CD4-positive, alpha-beta memory T cell (primary cell): ENCODE measurements around the gene DGKZ. TPM values are rescaled to one million over a fixed set of nuclear protein-coding genes. Genes with fewer than 3 reads are reported as not detected.
A peak's percentile ranks its signal among the peaks of the same experiment; 100 is the strongest.

Source experiments
- CTCF ChIA-PET: fragments of 350-600 bp; sonication (Branson Sonifier 250); formaldehyde crosslinking; loops from one replicate; lab custom pipeline; 2021; ENCODE audit warnings: inconsistent platforms; ENCODE audit not compliant: partially characterized antibody; lab: Charles Lee
- POLR2A ChIA-PET: fragments of 350-600 bp; sonication (Branson Sonifier 250); formaldehyde crosslinking; loops from one replicate; lab custom pipeline; 2021; ENCODE audit not compliant: partially characterized antibody; lab: Charles Lee
- DNase-seq, 5 donors: peaks; one replicate each; pipeline versions ENCODE4 v3.0.0 to v3.0.0-alpha.2; 2020 to 2022; ENCODE audit warnings: mixed read lengths in 1 of 5
- H3K27ac ChIP-seq: one replicate; pipeline ENCODE4 v1.7.0; 2013; ENCODE audit warnings: low read depth, low read length
- H3K27me3 ChIP-seq: 2 replicates; pipeline ENCODE4 v1.7.0; 2013; ENCODE audit warnings: mild to moderate bottlenecking, low read length, moderate library complexity; ENCODE audit not compliant: insufficient read depth
- H3K36me3 ChIP-seq: 2 replicates; pipeline ENCODE4 v1.7.0; 2013; ENCODE audit warnings: mild to moderate bottlenecking, low read length, moderate library complexity; ENCODE audit not compliant: insufficient read depth
- H3K4me1 ChIP-seq: 2 replicates; pipeline ENCODE4 v1.7.0; 2013; ENCODE audit warnings: mild to moderate bottlenecking, low read length, moderate library complexity; ENCODE audit not compliant: insufficient read depth
- H3K4me3 ChIP-seq, 2 donors: one replicate each; pipeline ENCODE4 v1.7.0; 2013; ENCODE audit warnings: low read length in 2 of 2, mild to moderate bottlenecking in 1 of 2
- H3K9me3 ChIP-seq, 2 donors: one replicate each; pipeline ENCODE4 v1.7.0; 2013; ENCODE audit warnings: low read length in 2 of 2, control low read depth in 1 of 2; ENCODE audit not compliant: control insufficient read depth in 1 of 2
- H3K27ac Mint-ChIP-seq, 7 donors: one replicate each; pipeline ENCODE4 v1.8.0; 2020 to 2021; ENCODE audit warnings: mixed read lengths in 7 of 7, mild to moderate bottlenecking in 6 of 7, inconsistent platforms in 3 of 7, moderate library complexity in 3 of 7
- H3K27me3 Mint-ChIP-seq, 2 donors: one replicate each; pipeline ENCODE4 v1.8.0; 2020 to 2021; ENCODE audit warnings: mixed read lengths in 2 of 2
- H3K36me3 Mint-ChIP-seq, 2 donors: one replicate each; pipeline ENCODE4 v1.8.0; 2020 to 2021; ENCODE audit warnings: mixed read lengths in 2 of 2, inconsistent platforms in 1 of 2, mild to moderate bottlenecking in 1 of 2
- H3K4me1 Mint-ChIP-seq, 4 donors: one replicate each; pipeline ENCODE4 v1.8.0; 2020 to 2021; ENCODE audit warnings: mixed read lengths in 4 of 4, mild to moderate bottlenecking in 1 of 4
- H3K4me3 Mint-ChIP-seq, 8 donors: one replicate each; pipeline ENCODE4 v1.8.0; 2020 to 2021; ENCODE audit warnings: mixed read lengths in 8 of 8, mild to moderate bottlenecking in 7 of 8, moderate library complexity in 6 of 8, inconsistent platforms in 3 of 8
- H3K9me3 Mint-ChIP-seq, 8 donors: one replicate each; pipeline ENCODE4 v1.8.0; 2020 to 2021; ENCODE audit warnings: mixed read lengths in 8 of 8, mild to moderate bottlenecking in 5 of 8, inconsistent platforms in 3 of 8, moderate library complexity in 1 of 8
- intact Hi-C: fragments of 100-400 bp; cut with micrococcal nuclease; formaldehyde crosslinking; loops from one replicate; pipeline ENCODE4 v1.15.1; 2023
- polyA plus RNA-seq, 2 donors: library from polyadenylated mRNA; unstranded; fragments of 300-500 nt; fragmentation: Illumina TruSeq; gene quantifications; one replicate each; pipeline ENCODE4 v1.2.3, GENCODE V29; 2021
- total RNA-seq, 2 experiments: library from RNA; stranded (reverse); gene quantifications; one replicate each; pipeline ENCODE4 v1.2.3, GENCODE V29; 2021

The DGKZ gene
- total and polyA plus RNA-seq, 4 experiments from 2014 or later = 34.8 to 235 (median 154) TPM

GRCh38 chr11:46408407-46408986 lies 61.2 kb downstream of the DGKZ start:
- ChIA-PET POLR2A (interaction anchor here (0.6 kb wide), 1 partner anchor 13 kb away, joined by 4 read pairs; no protein-coding TSS in a partner anchor), CTCF (interaction anchor here (0.9 to 1.5 kb wide), 2 partner anchors 10 to 20 kb away, joined by 3 read pairs; no protein-coding TSS in a partner anchor)
- Histone ChIP-seq H3K4me1 (no peaks in the 10 kb centered on the region), H3K36me3 (peaks cover 53% of the 10 kb centered on the region), H3K27me3 (no peaks in the 10 kb centered on the region), H3K9me3 (no peaks in the 10 kb centered on the region), H3K27ac (no peak overlapping the region), H3K4me3 (no peak overlapping the region)
- intact Hi-C loops = no loop called here
- no peak for DNase-seq
- Mint-ChIP-seq H3K27ac (peak overlapping the region in 1 of 7 donors; percentile 15), H3K4me3 (no peak overlapping the region), H3K36me3 (peaks cover 38 to 61% of the 10 kb centered on the region in 2 donors), H3K9me3 (no peaks in the 10 kb centered on the region), H3K4me1 (no peaks in the 10 kb centered on the region), H3K27me3 (no peaks in the 10 kb centered on the region)

GRCh38 chr11:46410021-46410420 lies 62.8 kb downstream of the DGKZ start:
- Histone ChIP-seq H3K4me1 (no peaks in the 10 kb centered on the region), H3K27me3 (no peaks in the 10 kb centered on the region), H3K4me3 (no peak overlapping the region), H3K9me3 (no peaks in the 10 kb centered on the region), H3K36me3 (peaks cover 50% of the 10 kb centered on the region), H3K27ac (no peak overlapping the region)
- H3K4me3 Mint-ChIP-seq = no peak overlapping the region
- POLR2A ChIA-PET = no interaction called here
- no peak for DNase-seq
- intact Hi-C loops = no loop called here
- H3K36me3 Mint-ChIP-seq = peaks cover 40 to 61% of the 10 kb centered on the region in 2 donors
- H3K27me3 Mint-ChIP-seq = no peaks in the 10 kb centered on the region
- H3K4me1 Mint-ChIP-seq = no peaks in the 10 kb centered on the region
- H3K27ac Mint-ChIP-seq = no peak overlapping the region
- H3K9me3 Mint-ChIP-seq = no peaks in the 10 kb centered on the region
- CTCF ChIA-PET = interaction anchor here (1.5 kb wide), 1 partner anchor 12 kb away, joined by 3 read pairs; no protein-coding TSS in a partner anchor

GRCh38 chr11:46413760-46414465 lies 66.7 kb downstream of the DGKZ start:
- DNase-seq = no peak
- H3K4me1 ChIP-seq = no peaks in the 10 kb centered on the region
- Mint-ChIP-seq H3K36me3 (peaks cover 49 to 73% of the 10 kb centered on the region in 2 donors), H3K9me3 (no peaks in the 10 kb centered on the region), H3K27ac (no peak overlapping the region), H3K27me3 (no peaks in the 10 kb centered on the region), H3K4me3 (no peak overlapping the region), H3K4me1 (no peaks in the 10 kb centered on the region)
- H3K36me3 ChIP-seq = peaks cover 57% of the 10 kb centered on the region
- intact Hi-C loops = no loop called here
- H3K4me3 ChIP-seq = no peak overlapping the region
- POLR2A ChIA-PET = no interaction called here
- H3K27me3 ChIP-seq = no peaks in the 10 kb centered on the region
- CTCF ChIA-PET = no interaction called here
- no peak overlapping the region for H3K27ac ChIP-seq
- H3K9me3 ChIP-seq = no peaks in the 10 kb centered on the region

GRCh38 chr11:46414466-46414796 lies 67.2 kb downstream of the DGKZ start:
- ChIA-PET POLR2A (no interaction called here), CTCF (no interaction called here)
- Histone ChIP-seq H3K4me1 (no peaks in the 10 kb centered on the region), H3K27ac (no peak overlapping the region), H3K9me3 (no peaks in the 10 kb centered on the region), H3K36me3 (peaks cover 55% of the 10 kb centered on the region), H3K4me3 (no peak overlapping the region), H3K27me3 (no peaks in the 10 kb centered on the region)
- no peak overlapping the region for H3K27ac Mint-ChIP-seq
- no peaks in the 10 kb centered on the region for H3K4me1 Mint-ChIP-seq
- no peaks in the 10 kb centered on the region for H3K27me3 Mint-ChIP-seq
- no peak overlapping the region for H3K4me3 Mint-ChIP-seq
- peaks cover 49 to 73% of the 10 kb centered on the region in 2 donors for H3K36me3 Mint-ChIP-seq
- no peaks in the 10 kb centered on the region for H3K9me3 Mint-ChIP-seq
- no peak for DNase-seq
- intact Hi-C loops = no loop called here

- Histone ChIP-seq H3K4me3 (no peak overlapping the region), H3K27me3 (no peaks in the 10 kb centered on the region), H3K27ac (no peak overlapping the region), H3K36me3 (peaks cover 55% of the 10 kb centered on the region), H3K4me1 (no peaks in the 10 kb centered on the region), H3K9me3 (no peaks in the 10 kb centered on the region)
- intact Hi-C loops = no loop called here
- Mint-ChIP-seq H3K27me3 (no peaks in the 10 kb centered on the region), H3K4me1 (no peaks in the 10 kb centered on the region), H3K36me3 (peaks cover 46 to 71% of the 10 kb centered on the region in 2 donors), H3K9me3 (no peaks in the 10 kb centered on the region), H3K4me3 (no peak overlapping the region), H3K27ac (peak overlapping the region in 1 of 7 donors; percentile 36)
- ChIA-PET CTCF (no interaction called here), POLR2A (no interaction called here)
- no peak for DNase-seq
These were observed 67.6 kb downstream of the DGKZ start for GRCh38 chr11:46414879-46415278.

- H3K4me3 ChIP-seq = no peak overlapping the region
- Mint-ChIP-seq H3K4me1 (no peaks in the 10 kb centered on the region), H3K27me3 (no peaks in the 10 kb centered on the region), H3K36me3 (peaks cover 61 to 79% of the 10 kb centered on the region in 2 donors), H3K4me3 (no peak overlapping the region), H3K9me3 (no peaks in the 10 kb centered on the region), H3K27ac (no peak overlapping the region)
- peaks cover 64% of the 10 kb centered on the region for H3K36me3 ChIP-seq
- intact Hi-C loops = no loop called here
- H3K27me3 ChIP-seq = no peaks in the 10 kb centered on the region
- DNase-seq = no peak
- ChIA-PET POLR2A (no interaction called here), CTCF (no interaction called here)
- H3K4me1 ChIP-seq = no peaks in the 10 kb centered on the region
- H3K27ac ChIP-seq = no peak overlapping the region
- no peaks in the 10 kb centered on the region for H3K9me3 ChIP-seq
These were observed 70.4 kb downstream of the DGKZ start for GRCh38 chr11:46417711-46418110.

GRCh38 chr11:46418751-46419150 lies 71.5 kb downstream of the DGKZ start:
- H3K4me3 ChIP-seq = no peak overlapping the region
- no peaks in the 10 kb centered on the region for H3K9me3 ChIP-seq
- H3K27me3 ChIP-seq = no peaks in the 10 kb centered on the region
- no peak overlapping the region for H3K27ac ChIP-seq
- CTCF ChIA-PET = interaction anchor here (0.6 kb wide), 1 partner anchor 36 kb away, joined by 3 read pairs; no protein-coding TSS in a partner anchor
- no peaks in the 10 kb centered on the region for H3K9me3 Mint-ChIP-seq
- POLR2A ChIA-PET = no interaction called here
- H3K36me3 ChIP-seq = peaks cover 61% of the 10 kb centered on the region
- intact Hi-C loops = no loop called here
- H3K36me3 Mint-ChIP-seq = peaks cover 63 to 73% of the 10 kb centered on the region in 2 donors
- peak overlapping the region in 1 of 7 donors; percentile 37 for H3K27ac Mint-ChIP-seq
- no peaks in the 10 kb centered on the region for H3K4me1 Mint-ChIP-seq
- no peaks in the 10 kb centered on the region for H3K27me3 Mint-ChIP-seq
- H3K4me3 Mint-ChIP-seq = no peak overlapping the region
- H3K4me1 ChIP-seq = no peaks in the 10 kb centered on the region
- no peak for DNase-seq
